ENCODE measurements around the gene CCDC12.

CCDC12 gene

DNA sequence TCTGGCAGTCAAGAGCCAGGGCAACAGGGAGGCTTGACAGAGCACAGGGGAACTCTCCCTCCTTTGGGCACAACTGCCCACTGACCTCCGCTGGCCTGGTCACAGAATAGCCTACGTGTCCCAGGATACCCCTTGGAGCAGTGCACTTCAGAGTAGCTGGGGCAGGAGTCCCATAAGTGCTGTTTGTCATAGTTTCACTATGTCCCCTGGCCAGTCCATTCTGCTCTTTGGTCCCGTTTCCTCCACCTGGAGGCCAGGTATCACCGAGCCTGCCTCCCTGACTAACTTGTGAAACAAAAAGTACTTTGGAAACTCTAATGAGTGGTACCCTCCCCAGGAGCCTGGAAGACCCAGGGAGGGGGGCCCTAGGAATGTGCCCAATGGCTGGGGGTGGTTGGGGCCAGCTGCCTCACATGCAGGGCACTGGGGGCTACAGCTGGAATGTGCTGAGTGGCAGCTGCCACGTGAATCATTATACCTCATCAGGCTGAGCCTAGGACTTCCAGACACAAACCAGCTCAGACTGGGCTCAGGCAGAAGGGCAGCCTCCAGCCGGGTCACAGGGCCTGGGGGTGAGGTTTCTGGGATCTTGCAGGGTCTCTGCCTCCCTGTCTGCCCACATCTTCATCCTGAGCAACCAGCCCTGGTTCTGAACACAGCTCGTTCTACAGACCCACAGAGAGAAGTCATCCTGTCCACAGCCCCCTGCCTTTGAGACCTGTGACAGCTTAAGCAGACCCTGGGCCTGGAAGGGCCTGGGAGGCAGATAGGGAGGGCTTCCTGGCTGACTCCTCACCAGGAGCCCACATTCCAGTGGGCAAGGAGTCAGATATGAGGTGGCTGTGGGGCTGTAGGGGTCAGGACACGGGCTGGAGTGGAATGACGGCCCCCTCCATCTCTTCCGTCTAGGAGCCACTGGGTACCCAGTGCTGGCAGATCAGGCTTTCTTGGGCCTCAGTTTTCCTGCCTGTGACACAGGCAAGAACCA lies 99.9 kb downstream of the CCDC12 start:
- Histone ChIP-seq H3K36me3 (ENCODE audit: insufficient read depth, low read length) (no peaks in the 10 kb centered on the region), H3K27ac (no peak overlapping the region), H3K4me3 (no peak overlapping the region), H3K9ac (ENCODE audit: insufficient read length) (no peak overlapping the region), H3K9me3 (ENCODE audit: low read depth, low read length) (no peaks in the 10 kb centered on the region)
- TF ChIP-seq FOXP2 (optimal IDR thresholded peaks at IDR 0.05; ENCODE audit: control extremely low read depth, extremely low read length, insufficient read depth) (no peak), EZH2 (IDR thresholded peaks at IDR 0.05) (no peak), POLR2AphosphoS5 (IDR thresholded peaks at IDR 0.05; ENCODE audit: borderline replicate concordance, low read depth, low read length) (no peak)
- no peak for DNase-seq (ENCODE audit: low read depth, low spot score)

DNA sequence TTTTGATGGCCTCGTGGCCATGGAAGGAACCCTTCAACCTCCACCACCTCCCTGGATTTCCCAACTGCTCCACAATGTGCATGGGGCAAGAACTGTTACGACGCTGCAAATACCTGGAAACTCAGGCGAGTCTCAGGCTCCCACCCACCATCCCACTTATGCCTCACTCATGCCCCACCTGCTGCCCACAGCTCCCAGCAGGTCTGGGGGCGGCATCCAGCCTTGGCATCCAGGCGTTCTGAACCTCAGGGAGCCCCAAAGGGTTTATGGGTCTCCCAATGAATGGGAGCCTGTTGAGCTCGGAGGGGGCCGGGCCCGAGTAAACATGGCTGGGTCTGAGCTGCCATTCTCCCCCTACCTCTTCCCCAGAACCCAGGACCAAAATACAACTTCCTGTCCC lies 101.0 kb downstream of the CCDC12 start:
- Histone ChIP-seq H3K9ac (ENCODE audit: insufficient read length) (no peak overlapping the region), H3K4me3 (no peak overlapping the region), H3K9me3 (ENCODE audit: low read depth, low read length) (no peaks in the 10 kb centered on the region), H3K36me3 (ENCODE audit: insufficient read depth, low read length) (no peaks in the 10 kb centered on the region), H3K27ac (no peak overlapping the region)
- no peak for DNase-seq (ENCODE audit: low read depth, low spot score)
- TF ChIP-seq EZH2 (IDR thresholded peaks at IDR 0.05) (no peak), FOXP2 (optimal IDR thresholded peaks at IDR 0.05; ENCODE audit: control extremely low read depth, extremely low read length, insufficient read depth) (no peak), POLR2AphosphoS5 (IDR thresholded peaks at IDR 0.05; ENCODE audit: borderline replicate concordance, low read depth, low read length) (no peak)

GRCh38 chr3:46874430-46874829 lies 102.1 kb downstream of the CCDC12 start:
- no peak for TF ChIP-seq EZH2 (IDR thresholded peaks at IDR 0.05)
- no peaks in the 10 kb centered on the region for H3K36me3 ChIP-seq (ENCODE audit: insufficient read depth, low read length)

GRCh38 chr3:46873521-46873920 lies 103.0 kb downstream of the CCDC12 start:
- no peaks in the 10 kb centered on the region for H3K9me3 ChIP-seq (ENCODE audit: low read depth, low read length)
- H3K9ac ChIP-seq (ENCODE audit: insufficient read length), result no peak overlapping the region
- DNase-seq (ENCODE audit: low read depth, low spot score), result no peak
- no peaks in the 10 kb centered on the region for H3K36me3 ChIP-seq (ENCODE audit: insufficient read depth, low read length)
- H3K4me3 ChIP-seq, result no peak overlapping the region
- no peak overlapping the region for H3K27ac ChIP-seq
- TF ChIP-seq POLR2AphosphoS5 (IDR thresholded peaks at IDR 0.05; ENCODE audit: borderline replicate concordance, low read depth, low read length) (no peak), FOXP2 (optimal IDR thresholded peaks at IDR 0.05; ENCODE audit: control extremely low read depth, extremely low read length, insufficient read depth) (no peak), EZH2 (IDR thresholded peaks at IDR 0.05) (no peak)

More at GRCh38 chr3:46874430-46874829, 102.1 kb downstream of the CCDC12 start:
- peak overlapping the region; percentile 84 for H3K27ac ChIP-seq
- no peak overlapping the region for H3K9ac ChIP-seq (ENCODE audit: insufficient read length)
- no peaks in the 10 kb centered on the region for H3K9me3 ChIP-seq (ENCODE audit: low read depth, low read length)
- no peak overlapping the region; the same call in 1 of the 2 replicates for H3K4me3 ChIP-seq
- peak; percentile 45 for DNase-seq (ENCODE audit: low read depth, low spot score)

Measured in SK-N-MC (cell line).